Mammary epithelial cell (primary cell): ENCODE results near the gene LACC1.

Experiments
- CTCF ChIP-seq, 2 donors: IDR thresholded peaks in 1 of 2; conservative IDR thresholded peaks in 1 of 2; 2 replicates each; pipeline ENCODE4 v1.5.1; 2011 to 2012; ENCODE audit warnings: inconsistent platforms in 2 of 2, low read length in 2 of 2, mild to moderate bottlenecking in 2 of 2, control low read depth in 1 of 2, low read depth in 1 of 2; ENCODE audit not compliant: insufficient read depth in 1 of 2; ENCODE audit errors: extremely low read depth in 1 of 2
- EZH2 ChIP-seq: IDR thresholded peaks from 2 replicates; pipeline ENCODE4 v1.6.1; 2012; ENCODE audit warnings: low read length, inconsistent platforms, borderline replicate concordance

GRCh38 chr13:43880926-43881325 is 1.2 kb downstream of the LACC1 start:
- TF ChIP-seq CTCF (conservative IDR thresholded peaks at IDR 0.05 in 1 of 2, IDR thresholded peaks at IDR 0.05 in 1 of 2; ENCODE audit: extremely low read depth in 1 of 2, insufficient read depth in 1 of 2, low read depth in 1 of 2, low read length in 2 of 2) (no peak), EZH2 (no peak)
